HG02943 (cell line): ENCODE measurements around the gene HMCN2.
"Not testable (repeated sequence)": the region's sequence is repeated elsewhere in the genome, so short reads cannot be mapped to it uniquely, and the experiment has no call there.

ENCODE experiments used
- ATAC-seq: cut with Tn5 transposase; IDR thresholded peaks from one replicate; pipeline ENCODE4 v1.9.1; 2021; ENCODE audit warnings: mild to moderate bottlenecking, low read depth, moderate library complexity; ENCODE audit not compliant: unreplicated experiment

Gene HMCN2

GRCh38 chr9:130426883-130427282 is 161.3 kb downstream of the HMCN2 start:
- ATAC-seq = no peak

- no peak for ATAC-seq
Measured at GRCh38 chr9:130427326-130427725, 161.8 kb downstream of the HMCN2 start.

GRCh38 chr9:130428086-130428665 is 162.6 kb downstream of the HMCN2 start:
- no peak for ATAC-seq

GRCh38 chr9:130429381-130429780 is 163.8 kb downstream of the HMCN2 start:
- no peak for ATAC-seq

- ATAC-seq = no peak
Measured at GRCh38 chr9:130429831-130430230, 164.3 kb downstream of the HMCN2 start.

GRCh38 chr9:130430232-130430631 is 164.7 kb downstream of the HMCN2 start:
- no peak for ATAC-seq

- ATAC-seq = no peak
Measured at GRCh38 chr9:130430734-130431535, 165.4 kb downstream of the HMCN2 start.

- no peak for ATAC-seq
Measured at GRCh38 chr9:130431536-130432303, 166.2 kb downstream of the HMCN2 start.

- ATAC-seq = no peak
Measured at GRCh38 chr9:130432362-130432761, 166.8 kb downstream of the HMCN2 start.

GRCh38 chr9:130432796-130433167 is 167.2 kb downstream of the HMCN2 start:
- no peak for ATAC-seq

GRCh38 chr9:130433168-130433946 is 167.8 kb downstream of the HMCN2 start:
- no peak for ATAC-seq

GRCh38 chr9:130433947-130434262 is 168.3 kb downstream of the HMCN2 start:
- no peak for ATAC-seq

- ATAC-seq = not testable (repeated sequence)
Measured at GRCh38 chr9:130434656-130435055, 169.1 kb downstream of the HMCN2 start.

- ATAC-seq = no peak
Measured at GRCh38 chr9:130437011-130437789, 171.6 kb downstream of the HMCN2 start.

- ATAC-seq = no peak
Measured at GRCh38 chr9:130438382-130438981, 172.9 kb downstream of the HMCN2 start.

GRCh38 chr9:130441031-130441430 is 175.5 kb downstream of the HMCN2 start:
- no peak for ATAC-seq

GRCh38 chr9:130442746-130443455 is 177.3 kb downstream of the HMCN2 start:
- ATAC-seq = no peak

- ATAC-seq = no peak
Measured at GRCh38 chr9:130443456-130443801, 177.9 kb downstream of the HMCN2 start.

GRCh38 chr9:130443840-130444492 is 178.4 kb downstream of the HMCN2 start:
- no peak for ATAC-seq
